ENCODE measurements around the gene SLCO3A1.
A peak's percentile ranks its signal among the peaks of the same experiment; 100 is the strongest.

SLCO3A1 gene

GRCh38 chr15:92143765-92144164 lies 290.3 kb downstream of the SLCO3A1 start:
- DNase-seq: no peak

GRCh38 chr15:92146511-92147150 lies 293.1 kb downstream of the SLCO3A1 start:
- no peak for DNase-seq

GRCh38 chr15:92149029-92149428 lies 295.5 kb downstream of the SLCO3A1 start:
- DNase-seq: no peak

- no peak for DNase-seq
These were observed 296.0 kb downstream of the SLCO3A1 start for GRCh38 chr15:92149465-92149864.

- no peak for DNase-seq
These were observed 297.7 kb downstream of the SLCO3A1 start for GRCh38 chr15:92151168-92151567.

GRCh38 chr15:92151741-92152140 lies 298.2 kb downstream of the SLCO3A1 start:
- no peak for DNase-seq

- DNase-seq: no peak
These were observed 299.5 kb downstream of the SLCO3A1 start for GRCh38 chr15:92152983-92153382.

- no peak for DNase-seq
These were observed 300.1 kb downstream of the SLCO3A1 start for GRCh38 chr15:92153620-92154019.

GRCh38 chr15:92155934-92156333 lies 302.4 kb downstream of the SLCO3A1 start:
- DNase-seq: no peak

- DNase-seq: no peak
These were observed 304.3 kb downstream of the SLCO3A1 start for GRCh38 chr15:92157666-92158298.

GRCh38 chr15:92158426-92158825 lies 304.9 kb downstream of the SLCO3A1 start:
- DNase-seq: no peak

- DNase-seq: no peak
These were observed 306.0 kb downstream of the SLCO3A1 start for GRCh38 chr15:92159481-92159880.

- peak; percentile 16 to 79 for DNase-seq
These were observed 306.7 kb downstream of the SLCO3A1 start for GRCh38 chr15:92159906-92160841.

- peak in 1 of 2 experiments; percentile 39 for DNase-seq
These were observed 307.6 kb downstream of the SLCO3A1 start for GRCh38 chr15:92161039-92161670.

GRCh38 chr15:92162657-92163056 lies 309.1 kb downstream of the SLCO3A1 start:
- no peak for DNase-seq

- DNase-seq: no peak
These were observed 310.1 kb downstream of the SLCO3A1 start for GRCh38 chr15:92163641-92164040.

GRCh38 chr15:92164327-92165000 lies 311.0 kb downstream of the SLCO3A1 start:
- DNase-seq: no peak

GRCh38 chr15:92165001-92165346 lies 311.5 kb downstream of the SLCO3A1 start:
- no peak for DNase-seq

- no peak for DNase-seq
These were observed 312.5 kb downstream of the SLCO3A1 start for GRCh38 chr15:92166029-92166428.

GRCh38 chr15:92166751-92167405 lies 313.4 kb downstream of the SLCO3A1 start:
- no peak for DNase-seq

GRCh38 chr15:92167451-92167850 lies 313.9 kb downstream of the SLCO3A1 start:
- DNase-seq: no peak

- no peak for DNase-seq
These were observed 314.7 kb downstream of the SLCO3A1 start for GRCh38 chr15:92168066-92168683.

All from NCI-H524 (cell line).